ENCODE data around the gene SCAF4. TPM values are rescaled to one million over a fixed set of nuclear protein-coding genes. Genes with fewer than 3 reads are reported as not detected.

The SCAF4 gene
- total and polyA plus RNA-seq, 2 donors (not counting 1 experiment from before 2014, with no cell fraction given) = 42.3 to 110 TPM

DNA sequence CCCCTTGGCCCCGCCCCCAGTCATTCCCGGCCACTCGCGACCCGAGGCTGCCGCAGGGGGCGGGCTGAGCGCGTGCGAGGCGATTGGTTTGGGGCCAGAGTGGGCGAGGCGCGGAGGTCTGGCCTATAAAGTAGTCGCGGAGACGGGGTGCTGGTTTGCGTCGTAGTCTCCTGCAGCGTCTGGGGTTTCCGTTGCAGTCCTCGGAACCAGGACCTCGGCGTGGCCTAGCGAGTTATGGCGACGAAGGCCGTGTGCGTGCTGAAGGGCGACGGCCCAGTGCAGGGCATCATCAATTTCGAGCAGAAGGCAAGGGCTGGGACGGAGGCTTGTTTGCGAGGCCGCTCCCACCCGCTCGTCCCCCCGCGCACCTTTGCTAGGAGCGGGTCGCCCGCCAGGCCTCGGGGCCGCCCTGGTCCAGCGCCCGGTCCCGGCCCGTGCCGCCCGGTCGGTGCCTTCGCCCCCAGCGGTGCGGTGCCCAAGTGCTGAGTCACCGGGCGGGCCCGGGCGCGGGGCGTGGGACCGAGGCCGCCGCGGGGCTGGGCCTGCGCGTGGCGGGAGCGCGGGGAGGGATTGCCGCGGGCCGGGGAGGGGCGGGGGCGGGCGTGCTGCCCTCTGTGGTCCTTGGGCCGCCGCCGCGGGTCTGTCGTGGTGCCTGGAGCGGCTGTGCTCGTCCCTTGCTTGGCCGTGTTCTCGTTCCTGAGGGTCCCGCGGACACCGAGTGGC, 72.2 kb downstream of the SCAF4 start, which contains the start of gene SOD1:
TSS of gene SOD1 (plus strand) at position 158 of the 723 bp plus-strand sequence. CDS start at position 235, 77 bp downstream.
- H3K27ac Mint-ChIP-seq = peak within 1 kb of the TSS; percentile 99
- H3K4me3 Mint-ChIP-seq = peak within 1 kb of the TSS; percentile 97
- TF ChIP-seq EZH2 (IDR thresholded peaks at IDR 0.05; ENCODE audit: borderline replicate concordance, insufficient read depth, low read depth, low read length, poor library complexity, severe bottlenecking) (no peak), CTCF (IDR thresholded peaks at IDR 0.05) (no peak)
- DNase-seq (peak; percentile 95), ATAC-seq (ENCODE audit: low read depth) (peak; percentile 97)
- H3K9me3 ChIP-seq (ENCODE audit: control extremely low read depth in 1 of 3, control insufficient read depth in 2 of 3, insufficient read depth in 1 of 3, low read length in 2 of 3) = no peaks in the 10 kb centered on the region
- peak within 1 kb of the TSS; percentile 68 to 84 (median 74) for H3K4me3 ChIP-seq (ENCODE audit: control extremely low read depth in 1 of 5, extremely low read depth in 1 of 5, insufficient read depth in 1 of 5, low read depth in 2 of 5, low read length in 4 of 5)
- intact Hi-C loops (cut with micrococcal nuclease) = loop anchor here (1.0 to 5.0 kb wide), 6 partner anchors 72 to 1113 kb away; partner anchors contain the start of genes HUNK, PAXBP1 and URB1
- peaks cover 35% of the 10 kb centered on the region for H4K20me1 ChIP-seq (ENCODE audit: control insufficient read depth, insufficient read depth, low read length, poor library complexity, severe bottlenecking)
- H3K9ac ChIP-seq (ENCODE audit: low read length) = peak within 1 kb of the TSS; percentile 80
- H3K27me3 Mint-ChIP-seq = no peaks in the 10 kb centered on the region
- ChIA-PET POLR2A (no interaction called here), CTCF (no interaction called here)
- H3K36me3 ChIP-seq (replicated peaks in 1 of 2; ENCODE audit: control extremely low read depth in 1 of 2, control insufficient read depth in 1 of 2, extremely low read depth in 1 of 2, insufficient read depth in 2 of 2, low read length in 1 of 2) = peaks cover 0 to 10% of the 10 kb centered on the region in 2 experiments
- peak within 1 kb of the TSS; percentile 82 for H2AFZ ChIP-seq (ENCODE audit: insufficient read depth, low read depth, low read length, poor library complexity, severe bottlenecking)
- peak within 1 kb of the TSS; percentile 38 to 74 for H3K27ac ChIP-seq (ENCODE audit: low read length in 2 of 2)
- H3K27me3 ChIP-seq (replicated peaks in 1 of 4; ENCODE audit: control extremely low read depth in 1 of 4, control insufficient read depth in 3 of 4, insufficient read depth in 4 of 4, low read length in 3 of 4) = no peaks in the 10 kb centered on the region
- H3K4me1 ChIP-seq (ENCODE audit: control insufficient read depth in 2 of 2, insufficient read depth in 2 of 2, low read length in 2 of 2) = peaks cover 21 to 23% of the 10 kb centered on the region in 2 donors
- H3K79me2 ChIP-seq (ENCODE audit: control insufficient read depth, insufficient read depth, low read length) = peaks cover 42% of the 10 kb centered on the region
- H3K4me1 Mint-ChIP-seq = peaks cover 56% of the 10 kb centered on the region
- under 1% methylated on average over 87 of the region's 87 CpGs for WGBS (ENCODE audit: insufficient coverage)
- H3K4me2 ChIP-seq (replicated peaks; ENCODE audit: low read depth, low read length, poor library complexity, severe bottlenecking) = peak within 1 kb of the TSS; percentile 91
- no peaks in the 10 kb centered on the region for H3K9me3 Mint-ChIP-seq (ENCODE audit: insufficient read depth)

GRCh38 chr21:31659286-31659535, 72.7 kb downstream of the SCAF4 start:
- peaks cover 54% of the 10 kb centered on the region for H3K4me1 Mint-ChIP-seq
- H3K27me3 Mint-ChIP-seq = no peaks in the 10 kb centered on the region
- Histone ChIP-seq H3K79me2 (ENCODE audit: control insufficient read depth, insufficient read depth, low read length) (peaks cover 42% of the 10 kb centered on the region), H3K4me1 (ENCODE audit: control insufficient read depth in 2 of 2, insufficient read depth in 2 of 2, low read length in 2 of 2) (peaks cover 21 to 23% of the 10 kb centered on the region in 2 donors), H3K9ac (ENCODE audit: low read length) (peak overlapping the region; percentile 80), H2AFZ (ENCODE audit: insufficient read depth, low read depth, low read length, poor library complexity, severe bottlenecking) (peak overlapping the region; percentile 82), H4K20me1 (ENCODE audit: control insufficient read depth, insufficient read depth, low read length, poor library complexity, severe bottlenecking) (peaks cover 35% of the 10 kb centered on the region), H3K36me3 (replicated peaks in 1 of 2; ENCODE audit: control extremely low read depth in 1 of 2, control insufficient read depth in 1 of 2, extremely low read depth in 1 of 2, insufficient read depth in 2 of 2, low read length in 1 of 2) (peaks cover 0 to 7% of the 10 kb centered on the region in 2 experiments), H3K9me3 (ENCODE audit: control extremely low read depth in 1 of 3, control insufficient read depth in 2 of 3, insufficient read depth in 1 of 3, low read length in 2 of 3) (peaks cover 0 to 4% (median 0%) of the 10 kb centered on the region in 3 donors), H3K27me3 (replicated peaks in 1 of 4; ENCODE audit: control extremely low read depth in 1 of 4, control insufficient read depth in 3 of 4, insufficient read depth in 4 of 4, low read length in 3 of 4) (no peaks in the 10 kb centered on the region), H3K4me3 (ENCODE audit: control extremely low read depth in 1 of 5, extremely low read depth in 1 of 5, insufficient read depth in 1 of 5, low read depth in 2 of 5, low read length in 4 of 5) (peak overlapping the region; percentile 36 to 84 (median 74)), H3K27ac (ENCODE audit: low read length in 2 of 2) (no peak overlapping the region), H3K4me2 (replicated peaks; ENCODE audit: low read depth, low read length, poor library complexity, severe bottlenecking) (peak overlapping the region; percentile 91)
- peak overlapping the region; percentile 97 for H3K4me3 Mint-ChIP-seq
- no peaks in the 10 kb centered on the region for H3K9me3 Mint-ChIP-seq (ENCODE audit: insufficient read depth)
- ChIA-PET CTCF (no interaction called here), POLR2A (no interaction called here)
- DNase-seq (no peak), ATAC-seq (ENCODE audit: low read depth) (no peak)
- TF ChIP-seq EZH2 (IDR thresholded peaks at IDR 0.05; ENCODE audit: borderline replicate concordance, insufficient read depth, low read depth, low read length, poor library complexity, severe bottlenecking) (no peak), CTCF (IDR thresholded peaks at IDR 0.05) (no peak)
- under 1% methylated on average over 18 of the region's 18 CpGs for WGBS (ENCODE audit: insufficient coverage)
- H3K27ac Mint-ChIP-seq = peak overlapping the region; percentile 99
- intact Hi-C loops (cut with micrococcal nuclease) = loop anchor here (1.0 to 5.0 kb wide), 6 partner anchors 72 to 1113 kb away; partner anchors contain the start of genes HUNK, PAXBP1 and URB1
